Activated CD4-positive, alpha-beta T cell treated with anti-CD3 and anti-CD28 coated beads, Interleukin-2, amount 50 U/mL, for 1 hour (primary cell): ENCODE results near the gene CNPY1.

Experiments
- DNase-seq: peaks from one replicate; pipeline ENCODE4 v3.0.0-alpha.2; 2020

The CNPY1 gene

DNA sequence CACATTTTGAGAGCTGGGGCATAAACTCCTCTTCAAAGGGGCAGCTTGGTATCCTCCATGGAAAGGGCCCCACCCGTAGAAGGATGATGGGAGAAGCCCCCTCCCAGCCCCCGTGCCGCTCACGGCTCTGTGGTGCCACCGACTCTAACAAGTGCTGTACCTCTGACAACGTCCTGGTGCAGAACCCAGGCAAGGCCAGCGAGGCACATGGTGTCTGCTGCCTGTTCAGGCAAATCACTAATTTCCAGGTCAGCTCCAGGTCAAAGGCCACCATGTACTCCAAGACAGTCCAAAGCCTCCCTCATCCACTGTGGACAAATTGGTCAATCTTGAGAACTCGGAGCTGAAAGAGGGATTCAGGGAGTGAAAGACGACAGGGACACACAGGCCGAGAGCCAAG is 11.4 kb upstream of the CNPY1 start:
- no peak for DNase-seq

DNA sequence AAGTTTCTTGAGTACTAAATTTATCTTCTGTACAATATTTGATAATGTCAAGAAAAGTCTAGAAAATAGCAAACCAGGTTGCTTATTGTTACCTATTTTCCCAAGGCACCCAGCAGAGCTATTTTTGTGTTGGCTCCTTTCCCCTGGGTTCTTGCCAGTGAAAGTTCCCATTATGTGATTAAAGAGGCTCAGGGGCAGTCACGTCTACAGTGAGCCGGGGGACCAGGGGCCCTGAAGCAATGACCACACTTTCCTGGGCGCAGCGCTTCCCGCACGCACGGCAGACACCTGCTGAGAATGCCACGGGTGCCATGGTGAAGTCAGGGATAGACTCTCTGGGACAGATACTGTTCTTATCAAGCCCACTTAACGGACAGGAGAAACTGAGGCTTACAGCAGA is 10.4 kb upstream of the CNPY1 start:
- DNase-seq: no peak

DNA sequence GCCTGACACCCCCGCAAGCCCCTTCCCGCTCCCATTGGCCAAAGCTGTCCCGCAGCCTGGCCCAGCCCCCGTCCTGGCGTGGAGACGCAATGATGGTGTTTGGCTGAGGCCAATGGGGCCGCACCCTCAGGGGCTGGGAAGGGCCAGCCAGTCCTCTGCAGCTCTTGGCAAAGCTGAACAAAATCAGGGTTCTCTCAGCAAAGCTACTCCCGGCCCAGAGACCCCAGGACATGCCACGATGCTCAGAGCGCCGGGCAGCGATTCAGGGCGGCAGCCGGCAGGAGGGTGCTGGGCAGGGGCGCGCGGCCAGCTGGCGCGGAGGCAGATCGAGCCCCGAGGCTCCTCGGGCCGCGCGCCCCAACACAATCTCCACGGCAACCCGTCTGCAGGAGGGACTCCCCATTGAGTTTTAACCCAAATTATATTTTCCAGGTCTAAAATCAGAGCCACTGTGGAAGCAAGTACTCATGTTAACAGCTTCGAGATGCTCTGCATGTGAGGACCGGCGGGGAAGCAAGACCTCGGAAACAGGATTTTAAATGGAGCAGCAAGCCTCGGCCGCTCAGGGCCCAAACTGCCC is 8.8 kb upstream of the CNPY1 start:
- DNase-seq: no peak

DNA sequence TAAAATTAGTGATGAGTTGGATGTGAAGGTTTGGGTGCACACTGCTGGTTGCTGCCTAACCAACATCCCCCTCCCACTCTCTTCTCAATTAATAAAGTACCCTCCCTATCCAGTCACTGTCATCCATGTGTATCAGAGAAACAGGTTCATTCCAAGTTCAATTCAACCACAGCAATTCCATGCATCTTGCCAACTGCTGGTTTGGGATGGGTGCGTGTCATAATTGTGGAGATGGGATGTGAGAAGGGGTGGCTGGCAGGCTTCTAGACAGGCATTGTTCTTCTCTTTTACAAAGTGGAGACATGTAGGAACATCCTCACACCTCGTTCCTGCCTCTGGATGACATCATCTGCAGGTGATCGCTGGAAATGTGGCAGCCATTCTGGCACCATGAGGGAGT is 7.5 kb upstream of the CNPY1 start:
- no peak for DNase-seq

DNA sequence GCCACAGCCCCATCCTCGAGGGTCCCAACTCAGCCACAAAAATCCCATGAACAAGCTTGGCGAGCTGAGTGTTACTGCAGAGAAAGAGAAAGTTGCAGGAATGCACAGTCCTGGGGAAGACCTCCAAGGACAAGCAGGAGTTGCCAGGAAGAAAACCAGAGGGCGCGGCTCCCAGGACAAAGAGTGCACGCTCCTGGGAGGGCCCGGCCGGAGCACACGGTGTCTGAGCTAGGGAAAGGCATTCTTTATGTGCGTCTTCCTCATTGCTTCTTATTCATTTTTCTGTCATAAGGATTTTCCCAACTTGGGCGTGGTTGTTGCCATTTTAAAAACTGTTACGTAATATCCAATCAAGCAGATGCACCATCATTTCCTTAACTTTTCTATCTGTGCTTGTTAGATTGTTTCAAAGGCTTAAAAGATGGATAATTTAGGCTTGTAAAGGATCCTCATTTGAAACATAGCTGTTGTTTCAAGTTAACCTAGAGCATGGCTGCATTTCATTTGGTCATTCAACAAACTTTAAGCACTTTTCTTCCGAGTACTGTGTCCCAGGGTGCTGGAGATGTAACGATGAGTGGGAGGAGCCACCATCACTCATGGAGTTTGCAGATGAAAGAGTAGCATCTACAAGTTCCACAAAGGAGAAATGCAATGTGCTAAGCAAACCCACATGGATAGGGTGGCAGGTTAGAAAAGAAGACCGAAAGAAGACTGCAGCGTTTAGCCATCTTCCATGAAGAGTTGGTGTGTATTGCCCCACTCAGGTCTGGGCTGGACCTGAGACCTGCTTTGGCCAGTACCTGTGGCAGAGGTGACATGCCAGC is 5.6 kb upstream of the CNPY1 start:
- no peak for DNase-seq

DNA sequence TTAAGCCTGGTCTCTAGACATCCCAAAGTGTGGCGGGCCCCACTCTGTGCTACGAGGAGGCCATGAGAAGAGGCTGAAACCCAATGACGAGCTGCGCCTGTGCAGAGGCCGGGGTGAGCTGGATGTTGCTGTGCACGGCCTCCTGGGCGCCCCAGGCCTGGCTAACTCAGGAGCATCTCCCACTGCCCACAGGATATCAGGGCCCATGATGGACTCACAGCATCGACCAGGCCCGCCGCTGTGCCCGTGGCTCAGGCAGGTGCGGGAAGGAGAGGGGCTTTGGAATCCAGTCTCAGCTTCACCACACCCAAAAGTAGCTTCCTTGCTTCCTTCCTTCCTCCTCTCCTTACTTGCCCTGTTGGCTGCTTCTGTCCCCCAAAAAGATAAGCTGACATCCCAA is 4.6 kb upstream of the CNPY1 start:
- no peak for DNase-seq

DNA sequence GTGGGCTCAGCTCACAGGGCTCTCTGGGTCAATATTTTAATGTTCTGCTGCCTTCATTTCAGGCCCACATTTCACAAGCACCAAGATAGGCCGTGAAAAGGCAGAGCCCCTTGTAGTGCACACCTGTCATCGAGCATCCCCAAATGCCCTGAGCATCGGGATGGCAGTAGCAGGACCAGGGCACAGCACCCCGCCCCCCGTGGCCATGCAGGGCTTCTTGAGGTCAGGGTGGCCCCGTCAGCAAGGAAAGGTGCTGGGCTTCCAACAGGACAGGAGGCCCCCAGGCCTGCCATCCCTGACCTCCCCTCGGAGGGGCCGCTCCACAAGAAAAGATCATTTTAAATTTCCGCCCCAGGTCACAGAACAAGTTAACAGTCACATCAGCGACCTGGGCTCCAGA is 2.9 kb upstream of the CNPY1 start:
- DNase-seq: no peak

DNA sequence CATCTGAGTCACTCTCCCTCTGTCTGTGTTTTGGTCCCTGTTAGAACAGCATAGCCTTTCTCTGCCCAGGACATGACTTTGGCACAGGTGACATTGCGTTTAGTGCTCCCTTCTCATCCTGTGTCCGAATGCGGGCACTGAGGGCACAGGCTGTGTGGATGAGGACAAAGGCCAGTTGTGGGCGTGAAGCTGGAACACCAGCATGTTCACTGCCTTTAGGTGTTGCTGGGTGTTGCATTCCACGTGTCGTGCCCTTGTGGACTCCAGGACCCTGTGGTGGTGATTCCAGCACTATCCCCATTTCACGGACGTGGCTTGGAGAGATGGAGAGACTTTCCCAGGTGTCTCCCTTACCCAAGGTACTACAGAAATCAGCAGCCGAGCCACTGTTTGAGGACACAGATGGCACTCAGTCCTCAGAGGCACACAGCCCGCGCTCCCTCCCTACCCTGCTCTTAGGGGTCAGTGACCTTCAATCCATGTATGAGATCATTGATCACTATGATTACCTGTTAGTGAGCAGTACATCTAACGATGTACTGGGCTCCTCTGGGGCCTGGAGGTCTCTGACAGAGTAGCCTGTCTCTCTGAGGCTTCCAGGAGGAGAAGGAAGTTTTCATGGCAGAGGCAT is 917 bp upstream of the CNPY1 start:
- no peak for DNase-seq

DNA sequence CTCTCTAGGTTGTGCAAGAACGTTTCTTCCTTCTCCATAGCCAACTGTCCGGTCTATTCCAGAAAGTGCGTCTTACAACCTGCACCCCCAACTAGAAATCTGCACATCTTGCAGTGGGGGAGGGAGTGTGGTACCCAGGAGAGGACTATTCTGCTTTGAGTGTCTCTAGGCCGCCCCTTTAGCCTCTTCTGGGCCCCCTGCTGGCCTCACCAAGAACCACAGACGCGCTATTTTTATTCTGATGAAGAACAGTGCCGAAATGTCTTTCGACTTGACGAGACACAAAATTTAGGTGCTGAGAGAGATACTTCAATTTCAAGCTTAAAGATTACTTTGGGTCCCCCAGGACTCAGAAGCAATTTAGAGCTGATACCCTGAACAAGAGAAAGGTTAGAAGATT is 1.0 kb downstream of the CNPY1 start:
- no peak for DNase-seq

DNA sequence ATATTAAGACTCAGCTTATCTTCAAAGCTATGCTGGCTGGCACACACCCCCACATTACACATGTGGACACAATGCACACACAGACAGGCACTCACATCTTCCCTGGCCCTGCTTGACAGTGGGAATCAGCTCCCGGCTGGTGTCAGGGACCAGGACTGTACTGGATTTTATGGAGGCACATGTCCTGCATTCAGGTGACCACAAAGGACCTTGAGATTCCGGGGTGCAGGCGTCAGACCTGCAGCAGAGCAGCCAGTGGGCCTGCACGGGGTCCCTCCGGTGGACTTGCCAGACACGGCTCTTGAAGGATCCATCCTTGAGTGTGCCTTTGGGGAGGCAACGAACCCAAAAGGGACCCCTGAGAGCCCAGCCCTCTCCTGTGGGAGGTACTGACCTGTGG is 1.9 kb downstream of the CNPY1 start:
- DNase-seq: no peak

DNA sequence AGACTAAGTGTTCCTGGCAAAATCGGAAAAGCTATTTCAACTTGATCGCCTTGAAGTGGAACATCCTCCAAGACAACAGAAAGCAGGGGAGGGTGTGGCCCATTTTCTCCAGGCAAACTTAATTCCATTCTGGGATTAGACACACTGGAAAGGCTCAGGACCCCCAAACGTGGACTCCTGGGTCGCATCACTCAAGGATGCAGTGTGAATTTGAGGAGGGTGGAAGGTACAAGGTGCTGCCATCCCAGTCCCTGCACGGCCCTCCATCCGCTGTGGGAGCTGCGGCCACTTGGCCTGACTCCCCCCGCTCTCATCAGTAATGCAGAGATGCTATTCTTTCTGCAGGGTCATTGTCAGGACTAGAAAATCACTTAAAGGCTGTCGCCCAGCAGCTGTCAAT is 2.4 kb downstream of the CNPY1 start:
- no peak for DNase-seq

DNA sequence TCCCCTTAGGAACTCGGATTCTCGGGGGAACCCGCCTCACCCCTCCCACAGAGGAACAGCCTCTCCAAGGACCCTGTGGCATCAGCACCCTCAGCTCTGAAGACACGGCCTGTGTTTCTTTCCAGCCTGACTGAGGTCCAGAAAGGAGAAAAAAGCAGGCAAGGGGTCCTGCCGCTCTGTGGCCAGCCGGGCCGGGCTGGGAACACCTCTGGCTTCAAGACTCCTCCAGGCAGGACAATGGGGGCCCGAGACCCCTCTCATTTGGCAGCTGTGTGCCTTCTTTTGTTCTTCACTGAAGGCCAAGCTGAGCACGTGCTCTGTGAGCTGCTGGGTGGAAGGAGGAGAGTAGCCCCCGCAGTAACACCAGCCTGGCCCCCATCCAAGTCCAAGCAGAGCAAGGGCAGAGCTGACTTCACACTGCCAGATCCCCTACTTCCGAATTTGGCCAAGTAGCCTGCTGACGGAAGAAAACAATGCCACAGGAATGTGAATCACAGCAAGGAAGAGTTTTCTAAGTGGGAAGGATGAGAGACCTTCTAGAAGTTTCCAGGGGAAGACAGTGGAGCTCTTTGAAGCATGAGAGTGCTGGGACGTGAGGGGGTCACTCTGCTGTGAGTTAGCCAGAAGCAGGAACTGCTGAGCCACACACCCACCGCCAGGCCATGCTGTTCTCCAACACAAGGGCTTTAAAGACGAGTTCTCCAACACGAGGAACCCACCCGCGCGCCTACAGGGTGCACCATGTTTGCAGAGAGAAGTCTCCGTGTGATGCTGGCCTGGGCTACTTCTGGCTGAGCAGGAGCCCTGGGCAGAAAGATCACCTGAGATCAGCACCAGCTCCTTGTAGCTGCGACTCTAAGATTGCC is 3.1 kb downstream of the CNPY1 start:
- DNase-seq: no peak

DNA sequence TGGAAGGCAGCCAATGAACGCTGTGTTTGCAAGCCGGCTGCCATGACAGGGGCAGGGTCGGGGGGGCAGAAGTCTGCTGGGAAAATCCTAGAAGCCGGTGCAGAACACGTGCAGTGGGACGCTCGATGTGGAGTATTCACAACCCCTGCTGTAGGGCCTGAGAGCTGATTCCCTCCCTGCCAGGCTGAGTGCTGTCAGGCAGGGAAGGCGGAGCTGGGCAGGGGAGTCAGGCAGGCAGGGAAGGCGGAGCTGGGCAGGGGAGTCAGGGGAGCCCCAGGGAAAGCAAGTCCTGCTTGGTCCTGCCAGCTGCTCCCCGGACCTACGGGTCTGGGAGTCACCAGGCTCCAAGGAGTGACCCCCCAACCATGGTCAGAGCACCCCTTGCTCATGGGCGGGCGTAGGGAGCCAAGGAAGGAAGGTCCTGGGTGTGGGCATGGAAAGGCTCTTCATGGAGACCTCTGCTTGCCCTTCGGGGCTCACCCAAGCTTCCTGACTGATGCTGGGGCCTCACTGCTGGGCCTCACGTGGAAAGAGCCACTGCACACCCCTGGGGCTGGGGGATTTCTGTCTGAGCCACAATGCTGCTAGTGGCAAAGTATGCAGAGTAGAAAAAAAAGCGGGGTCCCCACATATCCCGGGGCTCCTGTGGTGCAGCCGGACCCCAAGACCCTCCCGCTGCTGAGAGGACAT is 4.2 kb downstream of the CNPY1 start:
- no peak for DNase-seq

DNA sequence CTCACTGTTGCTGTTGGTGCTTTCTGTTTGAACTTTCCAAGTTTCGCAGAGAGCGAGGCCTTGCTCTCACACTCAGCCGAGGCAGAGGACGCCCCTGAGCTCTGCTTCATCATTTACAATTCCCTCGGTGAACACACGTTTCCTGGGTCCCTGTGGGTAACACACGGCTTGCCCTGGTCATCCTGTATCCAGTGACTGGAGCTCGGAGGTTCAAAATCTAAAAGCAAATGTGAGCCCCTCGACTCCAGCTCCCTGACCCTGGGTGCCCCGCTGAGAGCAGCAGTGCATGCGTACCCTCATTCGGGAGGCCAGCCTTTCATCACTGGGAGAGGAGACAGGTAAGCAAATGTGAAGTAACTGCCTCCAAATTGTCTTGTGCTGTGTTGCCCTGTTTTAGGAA is 5.8 kb downstream of the CNPY1 start:
- no peak for DNase-seq

DNA sequence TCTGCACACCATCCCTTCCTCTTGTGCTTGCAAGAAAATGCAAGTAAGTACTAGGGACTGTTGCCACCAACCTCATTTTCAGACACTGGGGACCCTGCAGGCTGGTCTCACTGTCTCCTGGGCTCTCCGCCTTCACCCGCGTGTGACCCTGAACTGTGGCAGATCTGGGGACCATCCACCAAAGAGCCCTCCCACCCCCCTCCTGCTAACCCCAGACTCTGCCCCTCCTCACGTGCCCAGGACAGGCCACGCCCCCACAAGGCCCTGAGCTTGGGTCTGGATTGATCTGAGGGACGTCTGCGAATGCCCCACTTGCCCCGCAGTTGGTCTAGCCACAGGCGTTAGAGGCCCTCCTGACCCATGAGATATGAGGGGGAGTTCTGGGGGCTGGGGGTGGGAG is 8.1 kb downstream of the CNPY1 start:
- DNase-seq: no peak

DNA sequence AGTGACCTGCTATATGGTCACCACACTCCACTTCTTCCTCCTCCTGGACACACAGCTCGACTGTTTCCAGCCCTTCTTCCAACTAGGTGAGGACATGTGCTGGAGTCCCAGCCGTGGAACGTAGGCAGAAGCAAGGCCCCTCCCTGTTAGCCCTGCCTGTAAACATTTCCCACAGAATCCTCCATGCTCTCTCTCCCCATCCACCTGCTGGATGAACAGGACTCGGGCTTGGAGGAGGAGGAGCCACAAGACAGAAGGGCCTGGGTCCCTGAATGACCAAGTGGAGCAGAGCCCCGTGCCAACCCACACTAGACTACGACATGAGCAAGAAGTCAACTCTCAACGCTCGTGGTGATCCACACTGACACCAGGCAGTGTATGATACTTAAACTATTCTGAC is 9.9 kb downstream of the CNPY1 start:
- no peak for DNase-seq

DNA sequence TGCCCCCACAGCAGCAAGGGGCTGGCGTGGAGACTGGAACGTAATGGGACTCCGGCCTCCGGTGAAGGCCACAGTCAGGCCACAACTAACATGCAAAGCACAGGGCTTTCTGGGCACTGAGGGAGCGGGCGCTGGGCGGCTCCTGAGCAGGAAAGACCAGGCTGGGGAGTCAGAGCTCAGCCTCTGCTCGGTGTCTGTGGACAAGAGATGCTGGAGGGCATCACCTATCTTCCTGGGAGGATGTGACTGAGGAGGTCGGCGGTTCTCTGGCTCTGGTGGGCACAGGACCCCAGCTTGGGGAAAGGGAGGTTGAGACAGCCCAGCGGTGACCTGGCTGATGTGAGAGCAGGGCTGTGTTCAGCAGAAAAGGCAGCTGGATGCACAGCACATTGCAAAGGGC is 11.7 kb downstream of the CNPY1 start:
- DNase-seq: no peak

DNA sequence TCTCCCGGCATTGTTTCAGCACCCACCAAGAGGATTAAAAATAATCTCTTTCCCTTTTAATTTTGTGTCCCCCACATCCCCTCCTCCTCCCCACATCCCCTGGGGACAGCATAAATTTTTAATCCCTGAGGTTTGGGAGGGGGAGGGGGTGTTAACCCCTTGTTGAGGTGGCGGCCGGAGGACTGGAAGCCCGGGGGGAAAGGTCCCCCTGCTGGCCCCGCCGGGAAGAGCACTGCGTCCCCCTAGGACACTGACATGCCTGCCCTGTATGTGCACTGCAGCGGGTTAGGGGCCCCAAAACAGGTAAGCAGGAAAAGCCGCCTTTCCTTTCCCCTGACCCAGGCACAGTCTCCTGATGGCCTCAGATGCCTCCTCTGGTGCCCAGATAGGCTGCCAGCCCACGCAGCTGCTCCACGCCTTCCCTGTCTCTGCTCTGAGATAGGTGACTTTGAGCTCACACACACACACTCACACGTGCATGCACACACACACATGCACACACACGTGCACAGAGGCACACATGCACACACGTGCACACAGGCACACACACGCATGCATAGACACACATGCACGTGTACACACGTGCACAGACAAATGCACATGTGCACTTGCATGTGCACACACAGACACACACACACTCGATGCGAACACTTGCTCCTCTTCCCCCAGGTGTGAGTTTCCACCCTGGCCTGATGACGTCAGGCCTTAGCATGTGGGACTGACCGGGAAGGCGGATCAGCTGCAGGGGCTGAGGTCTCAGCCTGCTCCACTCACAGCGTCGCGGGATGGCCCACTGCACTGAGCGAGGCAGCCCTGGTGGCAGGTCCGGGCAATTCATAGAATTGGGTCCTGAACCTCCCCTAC is 12.3 kb downstream of the CNPY1 start:
- DNase-seq: no peak

DNA sequence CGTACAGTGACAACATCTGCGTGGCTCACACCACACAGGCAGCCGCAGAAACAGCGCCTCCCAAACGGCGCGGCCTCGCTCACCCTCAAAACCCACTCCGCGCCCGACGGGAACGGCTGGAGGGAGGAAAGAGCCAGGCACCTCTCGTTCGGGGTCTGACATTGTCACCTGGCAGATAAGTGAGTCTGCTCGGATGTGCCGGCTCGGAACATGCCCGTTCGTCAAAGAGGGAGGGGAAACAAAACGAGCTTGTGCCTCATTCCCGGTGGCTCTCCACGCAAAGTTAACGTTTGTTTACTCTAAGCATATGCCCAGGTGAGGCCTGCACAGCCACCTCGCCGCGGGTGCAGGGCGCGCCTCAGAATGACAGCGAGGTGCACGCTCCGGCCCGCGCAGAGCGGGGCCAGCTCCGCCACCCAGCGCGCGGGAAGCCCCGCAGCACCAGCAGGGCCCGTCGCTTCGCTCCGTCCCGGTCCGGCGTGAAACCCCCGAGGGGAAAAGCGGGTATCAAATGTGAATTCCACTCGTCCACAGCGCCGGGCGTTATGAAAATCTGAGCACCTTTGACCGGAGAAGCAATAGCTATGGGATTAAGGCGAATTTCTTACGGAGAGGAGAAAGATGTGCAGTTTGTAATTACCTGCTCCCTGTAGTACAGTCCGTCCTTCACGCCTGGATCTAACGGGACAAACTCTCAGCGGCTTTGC is 13.1 kb downstream of the CNPY1 start:
- no peak for DNase-seq

DNA sequence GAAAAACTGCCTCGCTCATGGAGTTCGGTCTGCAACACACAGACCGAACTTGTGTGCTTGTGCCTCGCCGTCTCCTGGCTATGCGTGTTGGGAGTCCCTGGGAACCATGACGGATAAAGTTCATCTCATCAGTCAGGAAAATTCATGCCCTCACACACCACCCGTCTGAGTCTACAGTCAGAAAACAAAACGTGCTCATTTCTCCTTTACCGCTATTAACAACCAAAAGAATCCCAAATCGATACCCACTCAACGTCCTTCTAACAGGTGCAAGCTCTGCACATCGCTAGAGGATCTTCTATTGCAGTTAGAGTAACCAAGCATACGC is 13.6 kb downstream of the CNPY1 start:
- no peak for DNase-seq

DNA sequence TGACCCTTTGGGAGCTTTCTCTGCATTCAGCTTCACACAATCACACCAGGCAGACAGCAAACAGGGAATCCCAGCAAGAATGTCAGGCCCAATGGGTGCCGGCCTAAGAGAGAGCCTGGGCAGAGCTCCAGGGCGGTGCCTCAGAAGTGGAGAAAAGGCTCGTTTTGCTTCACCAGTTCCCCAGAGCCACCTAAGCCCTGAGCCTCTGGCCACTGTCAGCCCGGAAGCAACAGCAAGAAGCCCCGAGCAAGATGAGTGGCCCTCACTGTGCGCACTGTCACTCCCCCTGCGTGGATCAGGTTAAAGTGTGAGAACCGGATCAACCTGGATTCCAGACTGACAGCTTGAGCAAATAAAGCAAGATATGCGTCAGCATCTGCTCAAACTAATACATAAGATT is 14.7 kb downstream of the CNPY1 start:
- no peak for DNase-seq
